Sigmoid colon (tissue), 3 donors: Measurements from ENCODE around the gene ARHGAP22.

Experiments
- CTCF ChIP-seq, 4 experiments: fragments of 450-650 bp in 3 of 4; fragments of 200-600 bp in 1 of 4; IDR thresholded peaks; one replicate each; pipeline ENCODE4 v1.5.1; 2016 to 2019; ENCODE audit warnings: antibody characterized with exemption in 4 of 4, mild to moderate bottlenecking in 3 of 4, moderate library complexity in 2 of 4
- POLR2A ChIP-seq, 2 donors: fragments of 450-650 bp; IDR thresholded peaks; one replicate each; pipeline ENCODE4 v1.6.1; 2016; ENCODE audit warnings: antibody characterized with exemption in 2 of 2, mild to moderate bottlenecking in 2 of 2, moderate library complexity in 2 of 2

GRCh38 chr10:48541144-48541795 is 63.6 kb downstream of the ARHGAP22 start:
- TF ChIP-seq CTCF (IDR thresholded peaks at IDR 0.05) (no peak), POLR2A (IDR thresholded peaks at IDR 0.05) (no peak)
